Measurements from ENCODE around the gene ITGA11. TPM values are rescaled to one million over a fixed set of nuclear protein-coding genes. Genes with fewer than 3 reads are reported as not detected.

ITGA11 gene
- total and polyA plus RNA-seq, 2 of the 13 experiments (the other 11 are each of a cell fraction or from before 2014, with no cell fraction given) = not detected

- intact Hi-C loops (cut with micrococcal nuclease; ENCODE audit: unreplicated experiment) = no loop called here
- 0 out of 5 replicates have a peak, but pooled peaks cover 0 to 6% of the 10 kb centered on the region in 2 experiments for H3K27me3 ChIP-seq (ENCODE audit: control insufficient read depth in 1 of 2, insufficient read depth in 2 of 2, low read length in 2 of 2)
- no peak for TF ChIP-seq ONECUT2 (CRISPR knock-in tag; IDR thresholded peaks at IDR 0.05)
- TF ChIP-seq MAF1 (CRISPR knock-in tag; IDR thresholded peaks at IDR 0.05; ENCODE audit: borderline replicate concordance) = no peak
- no peak for TF ChIP-seq NFE2L1 (CRISPR knock-in tag; IDR thresholded peaks at IDR 0.05; ENCODE audit: borderline replicate concordance)
- TF ChIP-seq CHCHD3 (CRISPR knock-in tag; IDR thresholded peaks at IDR 0.05) = no peak
- no peak for TF ChIP-seq SIN3B (IDR thresholded peaks at IDR 0.05; ENCODE audit: low read length)
- TF ChIP-seq U2AF2 (IDR thresholded peaks at IDR 0.05; ENCODE audit: low read depth, low read length) = no peak
- no peak for TF ChIP-seq ZMAT5 (CRISPR knock-in tag; IDR thresholded peaks at IDR 0.05; ENCODE audit: borderline replicate concordance, low read depth)
- TF ChIP-seq MBNL3 (CRISPR knock-in tag; conservative IDR thresholded peaks at IDR 0.05) = no peak
- no peak for TF ChIP-seq FOXP1 (IDR thresholded peaks at IDR 0.05)
- no peak for TF ChIP-seq FOXP1 (CRISPR knock-in tag; IDR thresholded peaks at IDR 0.05)
- no peak for TF ChIP-seq ZC3H4 (CRISPR knock-in tag; IDR thresholded peaks at IDR 0.05; ENCODE audit: borderline replicate concordance)
- TF ChIP-seq ATF1 (CRISPR knock-in tag; IDR thresholded peaks at IDR 0.05) = no peak
- no peak for TF ChIP-seq CREB3 (CRISPR knock-in tag; IDR thresholded peaks at IDR 0.05)
- TF ChIP-seq ZNF570 (CRISPR knock-in tag; IDR thresholded peaks at IDR 0.05; ENCODE audit: borderline replicate concordance) = no peak
- no peaks in the 10 kb centered on the region for H4K20me1 ChIP-seq (ENCODE audit: insufficient read depth, low read length)
- H3K4me1 ChIP-seq (ENCODE audit: insufficient read depth, low read length) = peaks cover 7% of the 10 kb centered on the region
- BruUV-seq (replicated peaks) = no TSS peak
- no peaks in the 10 kb centered on the region for H3K79me2 ChIP-seq (ENCODE audit: insufficient read depth, low read length)
- FAIRE-seq = no peak
- no peak overlapping the region for H3K27ac ChIP-seq (ENCODE audit: extremely low read length, insufficient read depth, low read length)
- no peak overlapping the region for H3K4me2 ChIP-seq (ENCODE audit: low read depth, low read length)
- in situ Hi-C loops (cut with HindIII; ENCODE audit: extremely low pct_ligation_motif_present, low pct_unique_long_range_greater_than_20kb) = loop anchor here (5.0 kb wide), 2 partner anchors 44 to 124 kb away; no protein-coding TSS in a partner anchor
- no peaks in the 10 kb centered on the region for H3K36me3 ChIP-seq (replicated peaks in 1 of 2; ENCODE audit: control insufficient read depth in 1 of 2, insufficient read depth in 2 of 2, low read length in 2 of 2)
- no peak for DNase-seq (ENCODE audit: low spot score)
- no peak overlapping the region for H2AFZ ChIP-seq (ENCODE audit: low read length)
- ChIA-PET CTCF (ENCODE audit: low intra/inter-chr PET ratio, low total read pairs) (no interaction called here), POLR2A (interaction anchor here (1.4 kb wide), 1 partner anchor 19 kb away, joined by 6 read pairs; the partner anchor contains the start of gene FEM1B)
- no peaks in the 10 kb centered on the region for H3K9me3 ChIP-seq (ENCODE audit: low read length)
- H3K4me3 ChIP-seq (replicated peaks in 1 of 3; ENCODE audit: insufficient read depth in 1 of 3, low read depth in 2 of 3, low read length in 3 of 3) = no peak overlapping the region
- H3K9ac ChIP-seq (ENCODE audit: insufficient read depth, low read depth, low read length) = no peak overlapping the region
- WGBS (ENCODE audit: low lambda C conversion rate) = 19% methylated on average over 4 of the region's 4 CpGs
- ATAC-seq = no peak; the same call in 2 of the 3 replicates
Measured at GRCh38 chr15:68258692-68259091, 173.3 kb downstream of the ITGA11 start.
